Tibial artery (tissue), 4 donors: ENCODE measurements around the gene STATH.
"Not testable (repeated sequence)": the region's sequence is repeated elsewhere in the genome, so short reads cannot be mapped to it uniquely, and the experiment has no call there.

Experiments used
- DNase-seq, 2 donors: peaks; one replicate each; pipeline ENCODE4 v3.0.0-alpha.2; 2019
- H3K27ac ChIP-seq, 2 donors: fragments of 200-600 bp; sonication (generic) in 1 of 2; 1 replicate in 1 of 2; 2 replicates in 1 of 2; pipeline ENCODE4 v1.5.1; 2018 to 2019; ENCODE audit warnings: mild to moderate bottlenecking in 1 of 2
- H3K27me3 ChIP-seq, 2 donors: fragments of 200-600 bp; sonication (generic) in 1 of 2; one replicate each; pipeline versions ENCODE4 v1.5.1 to v1.6.0; 2016 to 2019
- H3K36me3 ChIP-seq, 3 donors: fragments of 200-600 bp; sonication (generic) in 2 of 3; one replicate each; pipeline ENCODE4 v1.5.1; 2016 to 2019; ENCODE audit warnings: mild to moderate bottlenecking in 2 of 3
- H3K4me1 ChIP-seq, 4 donors: fragments of 200-600 bp; sonication (generic) in 2 of 4; 1 replicate in 3 of 4; 2 replicates in 1 of 4; pipeline ENCODE4 v1.5.1; 2016 to 2019
- H3K4me3 ChIP-seq, 2 donors: fragments of 200-600 bp; sonication (generic) in 1 of 2; 1 replicate in 1 of 2; 2 replicates in 1 of 2; pipeline ENCODE4 v1.5.1; 2018 to 2019; ENCODE audit warnings: mild to moderate bottlenecking in 2 of 2
- H3K9me3 ChIP-seq, 3 donors: fragments of 200-600 bp; sonication (generic) in 1 of 3; one replicate each; pipeline ENCODE4 v1.5.1; 2016 to 2019
- CTCF ChIP-seq, 2 experiments: fragments of 200-600 bp in 1 of 2; fragments of 450-650 bp in 1 of 2; IDR thresholded peaks; one replicate each; pipeline ENCODE4 v1.5.1; 2017 to 2019; ENCODE audit warnings: antibody characterized with exemption in 2 of 2, mild to moderate bottlenecking in 1 of 2, moderate library complexity in 1 of 2
- intact Hi-C: fragments of 100-400 bp; cut with DNase I; formaldehyde crosslinking; loops from one replicate; pipeline ENCODE4 v1.15.0; 2023; ENCODE audit warnings: low total_unique reads

Gene STATH

GRCh38 chr4:70000711-70001110 is 4.9 kb downstream of the STATH start:
- no peak for TF ChIP-seq CTCF (IDR thresholded peaks at IDR 0.05)
- intact Hi-C loops, result no loop called here
- H3K4me1 ChIP-seq, result no peaks in the 10 kb centered on the region

DNA sequence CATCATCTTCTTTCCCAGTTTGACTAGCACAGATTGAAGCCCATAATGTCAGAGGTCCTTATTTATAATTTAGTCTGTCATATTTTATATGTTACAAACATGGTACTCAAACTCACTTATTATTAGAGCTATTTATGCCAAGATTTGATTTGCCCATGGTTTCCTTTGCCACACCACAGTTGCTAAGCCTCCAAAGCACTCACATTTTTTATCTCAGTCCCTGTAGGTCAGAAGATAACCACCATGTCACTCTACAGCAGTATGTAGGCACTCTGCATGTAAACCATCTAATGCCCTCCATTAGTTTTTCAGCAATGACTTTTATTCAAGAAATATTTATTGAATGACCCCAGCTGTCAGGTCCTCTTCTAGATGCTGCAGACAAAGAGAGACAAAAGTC is 6.7 kb downstream of the STATH start:
- intact Hi-C loops, result no loop called here
- no peak for TF ChIP-seq CTCF (IDR thresholded peaks at IDR 0.05)

More at GRCh38 chr4:70000711-70001110, 4.9 kb downstream of the STATH start:
- Histone ChIP-seq H3K27me3 (no peaks in the 10 kb centered on the region), H3K4me3 (no peak overlapping the region), H3K27ac (no peak overlapping the region), H3K36me3 (no peaks in the 10 kb centered on the region), H3K9me3 (no peaks in the 10 kb centered on the region)
- DNase-seq, result no peak

DNA sequence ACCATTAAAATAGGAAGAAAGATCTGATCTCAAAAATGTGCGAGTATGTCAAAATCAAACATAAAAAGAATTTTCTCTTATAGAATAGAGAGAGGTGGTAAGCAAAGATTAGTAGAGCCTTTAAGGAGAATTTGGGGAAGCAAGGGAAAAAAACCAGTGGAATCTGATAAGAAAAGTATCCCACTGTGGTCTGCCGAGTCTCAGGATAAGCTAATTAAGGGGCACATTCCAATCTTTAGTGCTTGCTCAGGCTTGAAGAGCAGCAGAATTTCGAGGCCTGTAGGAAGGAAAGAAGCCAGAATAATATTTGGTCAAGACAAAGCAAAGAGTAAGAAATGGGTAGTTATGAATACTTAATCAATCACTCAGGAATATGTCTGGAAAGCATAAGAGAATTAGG is 13.0 kb downstream of the STATH start:
- no peak for DNase-seq
- Histone ChIP-seq H3K4me1 (no peaks in the 10 kb centered on the region), H3K27ac (no peak overlapping the region), H3K27me3 (no peaks in the 10 kb centered on the region), H3K9me3 (no peaks in the 10 kb centered on the region), H3K4me3 (no peak overlapping the region), H3K36me3 (no peaks in the 10 kb centered on the region)
- intact Hi-C loops, result no loop called here
- no peak for TF ChIP-seq CTCF (IDR thresholded peaks at IDR 0.05)

More for the DNA sequence above, 6.7 kb downstream of the STATH start:
- no peak for DNase-seq
- Histone ChIP-seq H3K27me3 (no peaks in the 10 kb centered on the region), H3K4me1 (no peaks in the 10 kb centered on the region), H3K27ac (no peak overlapping the region), H3K36me3 (no peaks in the 10 kb centered on the region), H3K9me3 (no peaks in the 10 kb centered on the region), H3K4me3 (no peak overlapping the region)

GRCh38 chr4:70019006-70019405 is 23.2 kb downstream of the STATH start:
- H3K4me3 ChIP-seq, H3K27ac ChIP-seq, H3K4me1 ChIP-seq, DNase-seq, H3K9me3 ChIP-seq, intact Hi-C loops, H3K27me3 ChIP-seq, H3K36me3 ChIP-seq: not testable (repeated sequence)

- intact Hi-C loops, result no loop called here
- Histone ChIP-seq H3K4me1 (no peaks in the 10 kb centered on the region), H3K9me3 (no peaks in the 10 kb centered on the region), H3K27ac (no peak overlapping the region), H3K36me3 (no peaks in the 10 kb centered on the region), H3K4me3 (no peak overlapping the region), H3K27me3 (no peaks in the 10 kb centered on the region)
- no peak for TF ChIP-seq CTCF (IDR thresholded peaks at IDR 0.05)
- no peak for DNase-seq
Observed at GRCh38 chr4:70023218-70023617, 27.5 kb downstream of the STATH start.

- intact Hi-C loops, result no loop called here
- no peaks in the 10 kb centered on the region for H3K9me3 ChIP-seq
- TF ChIP-seq CTCF (IDR thresholded peaks at IDR 0.05), result no peak
- H3K36me3 ChIP-seq, result no peaks in the 10 kb centered on the region
- no peak overlapping the region for H3K27ac ChIP-seq
- no peak for DNase-seq
- no peaks in the 10 kb centered on the region for H3K27me3 ChIP-seq
- no peak overlapping the region for H3K4me3 ChIP-seq
- H3K4me1 ChIP-seq, result no peaks in the 10 kb centered on the region
Observed at GRCh38 chr4:70027011-70027410, 31.2 kb downstream of the STATH start.

DNA sequence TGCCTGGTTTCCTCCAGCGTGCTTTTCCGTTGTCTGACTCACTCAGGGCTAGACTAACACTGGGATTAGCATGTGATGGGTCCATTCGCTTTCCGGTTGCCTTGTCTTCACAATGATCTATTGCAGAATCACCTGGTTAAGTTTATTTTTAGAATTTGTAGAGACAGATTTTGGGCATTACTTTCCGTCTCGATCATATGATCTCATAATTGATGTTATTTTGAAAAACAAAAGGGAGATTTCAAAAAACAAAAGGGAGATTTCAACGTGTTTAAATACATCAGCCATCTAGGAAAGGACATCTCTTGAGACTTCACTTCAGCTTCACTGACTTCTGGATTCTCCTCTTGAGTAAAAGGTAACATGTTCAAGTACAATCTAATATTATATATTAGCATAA is 32.4 kb downstream of the STATH start, which contains the start of gene HTN3:
HTN3 (plus strand) TSS at position 301 of the 400 bp plus-strand sequence. CDS start 2,282 bp downstream, outside the sequence.
- H3K9me3 ChIP-seq, H3K36me3 ChIP-seq, H3K27me3 ChIP-seq, H3K27ac ChIP-seq, DNase-seq, intact Hi-C loops, H3K4me3 ChIP-seq, H3K4me1 ChIP-seq: not testable (repeated sequence)

DNA sequence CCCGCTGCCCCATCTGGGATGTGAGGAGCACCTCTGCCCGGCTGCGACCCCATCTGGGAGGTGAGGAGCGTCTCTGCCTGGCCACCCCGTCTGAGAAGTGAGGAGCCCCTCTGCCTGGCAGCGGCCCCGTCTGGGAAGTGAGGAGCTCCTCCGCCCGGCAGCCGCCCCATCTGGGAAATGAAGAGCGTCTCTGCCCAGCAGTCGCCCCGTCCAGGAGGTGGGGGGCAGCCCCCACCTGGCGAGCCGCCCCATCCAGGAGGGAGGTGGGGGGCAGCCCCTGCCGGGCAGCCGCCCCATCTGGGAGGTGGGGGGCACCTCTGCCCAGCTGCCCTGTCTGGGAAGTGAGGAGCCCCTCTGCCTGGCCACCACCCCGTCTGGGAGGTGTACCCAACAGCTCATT is 41.8 kb downstream of the STATH start:
- DNase-seq, H3K4me1 ChIP-seq, H3K4me3 ChIP-seq, H3K36me3 ChIP-seq, H3K9me3 ChIP-seq, H3K27ac ChIP-seq, H3K27me3 ChIP-seq, intact Hi-C loops: not testable (repeated sequence)

DNA sequence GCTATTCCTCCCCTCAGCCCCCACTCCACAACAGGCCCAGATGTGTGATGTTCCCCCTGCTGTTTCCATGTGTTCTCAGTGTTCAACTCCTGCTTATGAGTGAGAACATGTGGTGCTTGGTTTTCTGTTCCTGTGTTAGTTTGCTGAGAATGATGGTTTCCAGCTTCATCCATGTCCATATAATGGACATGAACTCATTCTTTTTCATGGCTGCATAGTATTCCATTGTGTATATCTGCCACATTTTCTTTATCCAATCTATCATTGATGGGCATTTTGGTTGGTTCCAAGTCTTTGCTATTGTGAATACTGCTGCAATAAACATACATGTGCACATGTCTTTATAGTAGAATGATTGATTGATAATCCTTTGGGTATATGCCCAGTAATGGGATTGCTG is 44.2 kb downstream of the STATH start:
- H3K4me3 ChIP-seq, intact Hi-C loops, H3K27ac ChIP-seq, H3K4me1 ChIP-seq, H3K27me3 ChIP-seq, H3K36me3 ChIP-seq, DNase-seq, H3K9me3 ChIP-seq: not testable (repeated sequence)
